Measurements from ENCODE around the gene TTC21A. TPM values are rescaled to one million over a fixed set of nuclear protein-coding genes. Genes with fewer than 3 reads are reported as not detected.

The TTC21A gene
- total RNA-seq, 2 experiments from 2014 or later: 0.69 to 0.79 TPM

DNA sequence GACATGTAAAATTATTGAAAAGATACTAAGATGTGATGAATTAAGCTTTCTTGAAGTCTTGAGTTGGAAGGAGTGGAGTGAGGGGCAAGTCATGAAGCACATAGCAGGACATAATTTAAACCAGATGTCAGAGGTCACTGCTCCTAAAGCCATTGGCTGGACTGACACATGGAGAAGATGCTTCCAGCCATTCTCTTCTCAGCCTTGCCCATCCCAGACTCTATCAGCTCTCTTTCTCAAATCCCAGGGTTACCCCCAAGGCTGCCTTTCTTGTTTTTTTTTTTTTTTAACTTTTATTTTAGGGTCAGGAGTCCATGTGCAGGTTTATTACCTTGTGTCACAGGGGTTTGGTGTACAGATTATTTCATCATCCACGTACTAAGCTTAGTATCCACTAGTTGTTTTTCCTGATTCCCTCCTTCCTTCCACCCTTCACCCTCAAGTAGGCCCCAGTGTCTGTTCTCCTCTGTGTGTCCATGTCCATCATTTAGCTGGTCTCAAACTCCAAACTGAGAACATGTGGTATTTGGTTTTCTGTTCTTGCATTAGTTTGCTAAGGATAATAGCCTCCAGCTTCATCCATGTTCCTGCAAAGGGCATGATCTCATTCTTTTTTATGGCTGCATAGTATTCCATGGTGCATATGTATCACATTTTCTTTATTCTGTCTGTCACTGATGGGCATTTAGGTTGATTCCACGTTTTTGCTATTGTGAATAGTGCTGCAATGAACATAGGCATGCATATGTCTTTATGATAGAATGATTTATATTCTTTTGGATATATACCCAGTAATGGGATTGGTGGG lies 66.0 kb downstream of the TTC21A start:
- no peak for ATAC-seq
- TF ChIP-seq, protein P1, sequence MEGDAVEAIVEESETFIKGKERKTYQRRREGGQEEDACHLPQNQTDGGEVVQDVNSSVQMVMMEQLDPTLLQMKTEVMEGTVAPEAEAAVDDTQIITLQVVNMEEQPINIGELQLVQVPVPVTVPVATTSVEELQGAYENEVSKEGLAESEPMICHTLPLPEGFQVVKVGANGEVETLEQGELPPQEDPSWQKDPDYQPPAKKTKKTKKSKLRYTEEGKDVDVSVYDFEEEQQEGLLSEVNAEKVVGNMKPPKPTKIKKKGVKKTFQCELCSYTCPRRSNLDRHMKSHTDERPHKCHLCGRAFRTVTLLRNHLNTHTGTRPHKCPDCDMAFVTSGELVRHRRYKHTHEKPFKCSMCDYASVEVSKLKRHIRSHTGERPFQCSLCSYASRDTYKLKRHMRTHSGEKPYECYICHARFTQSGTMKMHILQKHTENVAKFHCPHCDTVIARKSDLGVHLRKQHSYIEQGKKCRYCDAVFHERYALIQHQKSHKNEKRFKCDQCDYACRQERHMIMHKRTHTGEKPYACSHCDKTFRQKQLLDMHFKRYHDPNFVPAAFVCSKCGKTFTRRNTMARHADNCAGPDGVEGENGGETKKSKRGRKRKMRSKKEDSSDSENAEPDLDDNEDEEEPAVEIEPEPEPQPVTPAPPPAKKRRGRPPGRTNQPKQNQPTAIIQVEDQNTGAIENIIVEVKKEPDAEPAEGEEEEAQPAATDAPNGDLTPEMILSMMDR (IDR thresholded peaks at IDR 0.05): no peak
- Mint-ChIP-seq H3K4me1 (ENCODE audit: low read depth) (peaks cover 29% of the 10 kb centered on the region), H3K27me3 (no peaks in the 10 kb centered on the region), H3K36me3 (ENCODE audit: low read depth) (no peaks in the 10 kb centered on the region), H3K4me3 (no peak overlapping the region), H3K27ac (no peak overlapping the region), H3K9me3 (peaks cover 2% of the 10 kb centered on the region)
- no peak for DNase-seq
- ChIA-PET CTCF (interaction anchor here (1.2 to 3.1 kb wide), 6 partner anchors 9 to 115 kb away, joined by 3 to 18 read pairs (median 7); partner anchors contain the start of gene XIRP1), POLR2A (interaction anchor here (1.4 kb wide), 1 partner anchor 95 kb away, joined by 4 read pairs; no protein-coding TSS in a partner anchor)
- intact Hi-C loops (cut with micrococcal nuclease): no loop called here

DNA sequence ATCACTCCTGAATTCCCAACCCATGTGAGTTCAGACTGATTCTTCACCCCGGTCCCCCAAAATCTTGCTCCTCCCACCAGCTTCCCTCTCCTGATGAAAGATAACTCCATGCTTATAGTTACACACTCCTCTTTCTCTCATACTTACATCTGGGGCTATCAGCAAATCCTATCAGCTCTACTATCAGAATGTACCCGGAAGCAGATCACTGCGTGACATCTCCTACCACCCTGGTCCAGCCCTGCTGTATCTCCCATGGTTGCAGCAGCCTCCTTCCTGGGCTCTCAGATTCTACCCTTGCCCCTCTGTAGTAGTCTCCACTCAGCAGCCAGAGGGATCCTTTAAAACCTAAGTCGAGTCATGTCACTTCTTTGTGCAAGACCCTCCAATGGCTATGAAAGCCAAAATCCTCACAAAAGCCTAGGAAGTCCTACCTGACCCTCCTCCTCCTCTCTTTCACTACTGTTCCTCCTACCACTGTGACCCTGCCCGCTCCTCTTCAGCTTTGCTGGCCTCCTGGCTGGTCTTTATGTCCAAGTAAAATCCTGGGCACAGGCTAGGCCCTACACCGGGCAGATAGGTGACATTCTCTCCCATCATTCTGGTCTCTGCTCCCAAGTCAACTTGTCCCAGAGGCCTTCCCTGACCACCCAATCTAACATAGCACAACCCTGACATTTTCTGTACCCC lies 68.7 kb downstream of the TTC21A start:
- intact Hi-C loops (cut with micrococcal nuclease): no loop called here
- ChIA-PET POLR2A (interaction anchor here (0.9 to 2.4 kb wide), 4 partner anchors 10 to 232 kb away, joined by 3 to 8 read pairs (median 4); no protein-coding TSS in a partner anchor), CTCF (interaction anchor here (0.8 to 4.7 kb wide), 6 partner anchors 9 to 116 kb away, joined by 3 to 36 read pairs (median 8); no protein-coding TSS in a partner anchor)
- DNase-seq (no peak), ATAC-seq (no peak)
- Mint-ChIP-seq H3K36me3 (ENCODE audit: low read depth) (no peaks in the 10 kb centered on the region), H3K4me3 (no peak overlapping the region), H3K9me3 (peaks cover 2% of the 10 kb centered on the region), H3K27ac (peak overlapping the region; percentile 11), H3K27me3 (no peaks in the 10 kb centered on the region), H3K4me1 (ENCODE audit: low read depth) (peaks cover 50% of the 10 kb centered on the region)
- TF ChIP-seq, protein P1 (IDR thresholded peaks at IDR 0.05): no peak

DNA sequence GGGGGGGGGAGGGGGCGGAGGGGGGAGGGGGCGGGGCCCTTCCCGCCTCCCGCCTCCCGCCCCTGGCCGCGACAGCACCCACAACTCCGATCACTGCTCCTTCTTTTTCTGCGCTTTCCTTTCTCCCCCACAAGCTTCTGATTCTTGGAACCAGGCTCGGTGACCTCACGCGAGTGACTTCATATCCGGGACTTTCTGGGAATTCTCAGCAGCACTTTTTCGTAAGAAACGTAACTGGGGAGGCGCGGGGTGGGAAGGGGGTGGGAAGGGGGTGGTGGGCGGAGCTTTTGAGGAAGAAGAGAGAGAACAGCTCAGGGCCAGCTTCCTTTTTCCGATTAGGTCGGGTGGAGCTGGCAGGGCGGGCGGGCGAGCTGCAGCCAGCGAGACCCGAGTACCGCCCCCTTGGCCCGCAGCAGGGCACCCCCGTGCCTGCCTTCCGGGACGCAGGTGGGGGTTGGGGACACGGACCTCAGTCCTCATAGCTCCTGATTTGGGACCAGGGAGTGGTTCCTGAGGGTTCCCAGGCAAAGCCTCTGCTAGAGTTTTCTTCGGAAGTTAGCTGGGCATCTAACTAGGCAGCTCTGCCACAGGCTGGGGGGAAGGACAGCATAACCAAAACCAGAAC lies 70.3 kb downstream of the TTC21A start:
- ChIA-PET CTCF (interaction anchor here (0.8 to 4.7 kb wide), 9 partner anchors 9 to 178 kb away, joined by 3 to 36 read pairs (median 4); no protein-coding TSS in a partner anchor), POLR2A (interaction anchor here (0.7 to 2.4 kb wide), 9 partner anchors 14 to 229 kb away, joined by 3 to 8 read pairs (median 4); partner anchors contain the start of gene RPSA)
- Mint-ChIP-seq H3K9me3 (peaks cover 2% of the 10 kb centered on the region), H3K36me3 (ENCODE audit: low read depth) (no peaks in the 10 kb centered on the region), H3K27ac (peak overlapping the region; percentile 77), H3K4me3 (peak overlapping the region; percentile 69), H3K4me1 (ENCODE audit: low read depth) (peaks cover 56% of the 10 kb centered on the region), H3K27me3 (no peaks in the 10 kb centered on the region)
- TF ChIP-seq, protein P1 (IDR thresholded peaks at IDR 0.05): no peak
- intact Hi-C loops (cut with micrococcal nuclease): no loop called here
- DNase-seq (peak; percentile 84), ATAC-seq (peak; percentile 51)

DNA sequence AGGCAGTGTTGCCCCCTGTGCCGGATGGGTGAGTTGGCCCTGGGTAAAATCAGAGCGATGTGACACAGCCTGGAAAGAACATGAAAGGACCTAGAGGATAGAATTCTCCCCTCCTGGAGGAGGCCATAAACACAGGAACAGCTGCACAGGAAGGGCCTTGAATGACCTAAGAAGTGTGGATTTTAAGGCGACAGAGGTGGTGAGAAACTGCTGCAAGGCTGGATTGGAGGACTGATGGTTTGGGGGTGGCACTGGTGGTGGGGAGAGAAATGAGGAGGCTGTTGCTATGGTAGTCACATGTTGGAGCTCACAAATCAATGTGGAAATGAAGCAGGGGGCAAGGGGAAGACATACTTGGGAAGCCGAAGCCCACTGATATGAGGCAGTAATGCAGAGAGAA lies 71.1 kb downstream of the TTC21A start:
- DNase-seq (peak; percentile 55), ATAC-seq (peak; percentile 9)
- ChIA-PET POLR2A (interaction anchor here (0.7 to 2.4 kb wide), 7 partner anchors 15 to 113 kb away, joined by 3 to 8 read pairs (median 4); no protein-coding TSS in a partner anchor), CTCF (interaction anchor here (0.8 to 4.7 kb wide), 8 partner anchors 9 to 179 kb away, joined by 3 to 36 read pairs (median 4); no protein-coding TSS in a partner anchor)
- no peaks in the 10 kb centered on the region for H3K36me3 Mint-ChIP-seq (ENCODE audit: low read depth)
- intact Hi-C loops (cut with micrococcal nuclease): no loop called here
- H3K4me1 Mint-ChIP-seq (ENCODE audit: low read depth): peaks cover 54% of the 10 kb centered on the region
- TF ChIP-seq, protein P1 (IDR thresholded peaks at IDR 0.05): no peak
- H3K27me3 Mint-ChIP-seq: no peaks in the 10 kb centered on the region
- peaks cover 2% of the 10 kb centered on the region for H3K9me3 Mint-ChIP-seq
- peak overlapping the region; percentile 69 for H3K4me3 Mint-ChIP-seq
- peak overlapping the region; percentile 84 for H3K27ac Mint-ChIP-seq

All from activated CD8-positive, alpha-beta T cell treated with anti-CD3 and anti-CD28 coated beads for 36 hours (primary cell).